ENCODE measurements around the gene PDLIM1. TPM values are rescaled to one million over a fixed set of nuclear protein-coding genes. Genes with fewer than 3 reads are reported as not detected.

PDLIM1 gene
- total RNA-seq, 1 experiment from 2014 or later, result 115 TPM

- H3K27me3 Mint-ChIP-seq (ENCODE audit: low read depth), result peaks cover 9% of the 10 kb centered on the region
- Histone ChIP-seq H3K14ac (ENCODE audit: insufficient read depth, low read length) (no peak overlapping the region), H3K27me3 (ENCODE audit: insufficient read depth, low read length) (no peaks in the 10 kb centered on the region), H2BK20ac (ENCODE audit: low read depth, low read length, poor library complexity, severe bottlenecking) (no peak overlapping the region), H2BK120ac (ENCODE audit: low read depth, low read length, poor library complexity, severe bottlenecking) (no peak overlapping the region), H2BK15ac (ENCODE audit: low read depth, low read length) (no peak overlapping the region), H3K79me2 (ENCODE audit: insufficient read depth, low read length) (no peaks in the 10 kb centered on the region), H3K23ac (ENCODE audit: insufficient read length, low read depth, low read length) (no peak overlapping the region), H3K9me3 (ENCODE audit: control insufficient read depth, low read depth, low read length) (no peaks in the 10 kb centered on the region), H3K4ac (ENCODE audit: low read depth, low read length) (no peak overlapping the region), H2AK5ac (ENCODE audit: insufficient read length, low read length) (no peak overlapping the region), H4K20me1 (ENCODE audit: control insufficient read depth, insufficient read depth, insufficient read length) (no peaks in the 10 kb centered on the region), H3K27ac (ENCODE audit: insufficient read length, low read depth, low read length) (no peak overlapping the region), H3K4me2 (ENCODE audit: insufficient read depth, insufficient read length, low read length) (no peak overlapping the region), H2BK12ac (ENCODE audit: insufficient read length, low read depth, low read length) (no peak overlapping the region), H3K56ac (ENCODE audit: insufficient read length, low read depth, low read length) (no peak overlapping the region), H3K4me1 (ENCODE audit: insufficient read depth, low read length) (no peaks in the 10 kb centered on the region), H3K23me2 (ENCODE audit: insufficient read length, low read depth, low read length, poor library complexity, severe bottlenecking) (no peaks in the 10 kb centered on the region), H4K8ac (replicated peaks; ENCODE audit: insufficient read length, low read depth, low read length) (no peak overlapping the region), H3T11ph (ENCODE audit: low read length) (no peak overlapping the region), H4K91ac (ENCODE audit: insufficient read length, low read depth, low read length) (no peak overlapping the region), H3K18ac (ENCODE audit: insufficient read length, low read depth, low read length) (no peak overlapping the region), H3K79me1 (ENCODE audit: insufficient read depth, low read depth, low read length, poor library complexity, severe bottlenecking) (no peaks in the 10 kb centered on the region), H2BK5ac (ENCODE audit: insufficient read length, low read length) (no peak overlapping the region), H4K5ac (ENCODE audit: insufficient read length, low read depth, low read length) (no peak overlapping the region), H2AFZ (ENCODE audit: low read length) (no peak overlapping the region), H3K9ac (ENCODE audit: extremely low read depth, insufficient read length, low read length) (no peak overlapping the region)
- H3K9me3 Mint-ChIP-seq, result no peaks in the 10 kb centered on the region
- no peak for TF ChIP-seq CTCF (conservative IDR thresholded peaks at IDR 0.05)
- H3K4me3 Mint-ChIP-seq, result no peak overlapping the region
- H3K4me1 Mint-ChIP-seq, result peaks cover 31 to 33% of the 10 kb centered on the region in 2 experiments
- WGBS (ENCODE audit: extremely low coverage, insufficient read length, low lambda C conversion rate), result no CpG with 5 or more reads among the region's 12 CpGs
- DNase-seq, result no peak
- H3K36me3 Mint-ChIP-seq (ENCODE audit: insufficient read depth in 1 of 3, low read depth in 3 of 3), result peaks cover 4 to 22% (median 7%) of the 10 kb centered on the region in 3 experiments; a peak in 6 of 7 replicates
- H3K27ac Mint-ChIP-seq, result no peak overlapping the region
These were observed 43.4 kb upstream of the PDLIM1 start for GRCh38 chr10:95333997-95334804.
